ENCODE data around the gene GRB10.

Gene GRB10

DNA sequence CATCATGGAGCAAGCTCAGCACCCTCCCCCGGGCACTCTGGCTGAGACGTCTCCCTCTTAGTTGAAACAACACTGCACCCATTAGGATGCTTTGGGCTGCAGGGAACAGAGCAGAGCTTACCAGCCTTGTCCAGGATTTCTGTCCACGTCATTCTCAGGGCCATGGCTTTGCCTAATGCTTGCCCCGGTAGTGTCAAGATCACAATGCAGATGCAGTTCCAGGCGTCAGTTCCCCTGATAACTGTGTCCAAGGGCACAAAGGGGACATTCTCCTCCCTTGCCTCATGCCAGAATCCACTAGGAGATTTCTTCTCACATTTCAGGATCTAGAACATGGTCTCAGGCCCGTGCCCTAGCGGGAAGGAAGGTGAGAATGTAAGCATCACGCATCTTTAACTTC lies 17.2 kb upstream of the GRB10 start:
- DNase-seq (ENCODE audit: insufficient read length): no peak
- TF ChIP-seq POLR2AphosphoS5 (IDR thresholded peaks at IDR 0.05; ENCODE audit: low read depth, low read length) (no peak), POLR2A (IDR thresholded peaks at IDR 0.05; ENCODE audit: low read depth, low read length) (no peak), TAF1 (IDR thresholded peaks at IDR 0.05; ENCODE audit: borderline replicate concordance, low read depth, low read length) (no peak)
- FAIRE-seq: no peak

GRCh38 chr7:50798126-50798525 lies 15.4 kb upstream of the GRB10 start:
- DNase-seq (ENCODE audit: insufficient read length) (no peak), FAIRE-seq (no peak)
- TF ChIP-seq POLR2A (IDR thresholded peaks at IDR 0.05; ENCODE audit: low read depth, low read length): no peak
- TF ChIP-seq POLR2AphosphoS5 (IDR thresholded peaks at IDR 0.05; ENCODE audit: low read depth, low read length): no peak
- TF ChIP-seq TAF1 (IDR thresholded peaks at IDR 0.05; ENCODE audit: borderline replicate concordance, low read depth, low read length): no peak

GRCh38 chr7:50795831-50796230 lies 13.1 kb upstream of the GRB10 start:
- DNase-seq (ENCODE audit: insufficient read length) (no peak), FAIRE-seq (no peak)
- TF ChIP-seq POLR2AphosphoS5 (IDR thresholded peaks at IDR 0.05; ENCODE audit: low read depth, low read length) (no peak), TAF1 (IDR thresholded peaks at IDR 0.05; ENCODE audit: borderline replicate concordance, low read depth, low read length) (no peak), POLR2A (IDR thresholded peaks at IDR 0.05; ENCODE audit: low read depth, low read length) (no peak)

DNA sequence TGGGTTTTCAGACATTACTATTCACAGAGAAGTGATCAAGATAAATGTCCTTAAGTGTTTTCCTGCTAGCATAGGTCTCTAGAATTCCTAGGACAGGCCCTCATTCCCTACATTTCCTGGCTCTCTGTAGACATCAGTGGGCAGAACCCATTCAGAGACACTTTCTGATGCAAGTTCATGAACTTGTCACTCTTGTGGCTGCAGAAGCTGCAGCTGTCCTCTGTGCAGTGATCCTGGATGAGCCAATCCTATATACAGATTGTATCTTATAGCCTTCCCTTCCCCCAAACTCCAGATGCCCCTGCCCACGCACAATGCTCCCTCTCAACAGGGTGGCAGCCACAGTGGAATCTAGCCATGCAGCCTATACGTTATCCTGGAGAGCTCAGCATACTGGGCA lies 12.6 kb upstream of the GRB10 start:
- TF ChIP-seq POLR2A (IDR thresholded peaks at IDR 0.05; ENCODE audit: low read depth, low read length) (no peak), POLR2AphosphoS5 (IDR thresholded peaks at IDR 0.05; ENCODE audit: low read depth, low read length) (no peak)
- no peak for FAIRE-seq
- no peak for DNase-seq (ENCODE audit: insufficient read length)

DNA sequence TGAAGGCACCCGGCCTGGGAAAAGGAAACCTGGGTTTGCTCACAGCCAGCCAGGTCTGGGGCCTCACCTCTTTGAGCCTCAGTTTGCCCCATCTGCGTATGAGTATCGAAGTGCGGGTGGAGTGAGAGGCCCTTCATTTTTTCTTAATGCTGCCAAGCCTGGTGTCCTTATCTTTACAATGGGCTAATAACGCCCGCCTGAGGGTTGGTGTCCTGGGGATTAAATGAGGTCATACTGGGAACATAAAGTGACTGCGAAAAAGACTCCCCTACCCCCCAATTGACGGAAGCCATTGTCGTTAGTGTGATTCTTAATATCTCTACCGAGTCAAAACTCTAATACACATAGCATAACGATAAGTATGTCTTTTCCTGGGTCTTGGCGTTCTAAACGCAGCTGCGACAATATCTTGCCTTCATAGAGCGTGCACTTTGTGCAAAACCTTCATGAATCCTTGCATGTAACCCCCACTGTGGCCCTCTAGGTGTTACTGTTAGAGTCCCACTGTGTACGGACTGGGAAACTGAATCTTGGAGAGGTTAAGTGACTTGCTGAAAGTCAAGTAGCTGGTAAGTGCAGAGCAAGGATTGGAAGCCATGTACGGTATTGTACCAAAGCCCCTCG lies 11.4 kb upstream of the GRB10 start:
- TF ChIP-seq TAF1 (IDR thresholded peaks at IDR 0.05; ENCODE audit: borderline replicate concordance, low read depth, low read length) (no peak), POLR2AphosphoS5 (IDR thresholded peaks at IDR 0.05; ENCODE audit: low read depth, low read length) (no peak), POLR2A (IDR thresholded peaks at IDR 0.05; ENCODE audit: low read depth, low read length) (no peak)
- DNase-seq (ENCODE audit: insufficient read length): no peak
- no peak for FAIRE-seq

- no peak for DNase-seq (ENCODE audit: insufficient read length)
- FAIRE-seq: no peak
- TF ChIP-seq POLR2AphosphoS5 (IDR thresholded peaks at IDR 0.05; ENCODE audit: low read depth, low read length) (no peak), TAF1 (IDR thresholded peaks at IDR 0.05; ENCODE audit: borderline replicate concordance, low read depth, low read length) (no peak), POLR2A (IDR thresholded peaks at IDR 0.05; ENCODE audit: low read depth, low read length) (no peak)
Measured at GRCh38 chr7:50793120-50793946, 10.6 kb upstream of the GRB10 start.

- no peak for DNase-seq (ENCODE audit: insufficient read length)
- FAIRE-seq: no peak
Measured at GRCh38 chr7:50792342-50793119, 9.8 kb upstream of the GRB10 start.

GRCh38 chr7:50791938-50792341 lies 9.2 kb upstream of the GRB10 start:
- no peak for DNase-seq (ENCODE audit: insufficient read length)
- no peak for FAIRE-seq
- no peak for TF ChIP-seq POLR2A (IDR thresholded peaks at IDR 0.05; ENCODE audit: low read depth, low read length)
- no peak for TF ChIP-seq POLR2AphosphoS5 (IDR thresholded peaks at IDR 0.05; ENCODE audit: low read depth, low read length)
- TF ChIP-seq TAF1 (IDR thresholded peaks at IDR 0.05; ENCODE audit: borderline replicate concordance, low read depth, low read length): no peak

More at GRCh38 chr7:50792342-50793119, 9.8 kb upstream of the GRB10 start:
- TF ChIP-seq POLR2AphosphoS5 (IDR thresholded peaks at IDR 0.05; ENCODE audit: low read depth, low read length) (no peak), POLR2A (IDR thresholded peaks at IDR 0.05; ENCODE audit: low read depth, low read length) (no peak), TAF1 (IDR thresholded peaks at IDR 0.05; ENCODE audit: borderline replicate concordance, low read depth, low read length) (no peak)

- FAIRE-seq: no peak
- no peak for DNase-seq (ENCODE audit: insufficient read length)
- TF ChIP-seq POLR2A (IDR thresholded peaks at IDR 0.05; ENCODE audit: low read depth, low read length) (no peak), TAF1 (IDR thresholded peaks at IDR 0.05; ENCODE audit: borderline replicate concordance, low read depth, low read length) (no peak), POLR2AphosphoS5 (IDR thresholded peaks at IDR 0.05; ENCODE audit: low read depth, low read length) (no peak)
Measured at GRCh38 chr7:50791363-50791937, 8.8 kb upstream of the GRB10 start.

DNA sequence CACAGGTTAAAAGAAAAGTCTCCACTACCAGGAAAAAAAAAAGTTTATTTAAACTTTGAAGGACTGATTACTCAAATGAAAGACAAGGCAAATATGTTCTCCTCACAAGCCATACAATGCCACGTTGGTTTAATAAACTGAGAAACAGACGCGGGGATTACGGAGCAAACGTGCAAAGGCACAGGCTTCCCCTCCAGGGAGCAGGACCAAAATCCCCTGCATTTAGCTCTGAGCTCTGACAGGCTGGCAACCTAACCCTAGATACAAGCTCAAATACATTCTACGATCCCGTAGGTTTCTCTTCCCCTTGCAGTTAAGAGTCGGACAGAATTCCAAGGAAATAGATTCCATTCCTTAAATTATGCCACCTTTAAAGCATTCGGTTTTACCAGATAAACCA lies 7.7 kb upstream of the GRB10 start:
- DNase-seq (ENCODE audit: insufficient read length) (no peak), FAIRE-seq (no peak)
- TF ChIP-seq POLR2A (IDR thresholded peaks at IDR 0.05; ENCODE audit: low read depth, low read length) (no peak), TAF1 (IDR thresholded peaks at IDR 0.05; ENCODE audit: borderline replicate concordance, low read depth, low read length) (no peak), POLR2AphosphoS5 (IDR thresholded peaks at IDR 0.05; ENCODE audit: low read depth, low read length) (no peak)

GRCh38 chr7:50788382-50788781 lies 5.7 kb upstream of the GRB10 start:
- TF ChIP-seq TAF1 (IDR thresholded peaks at IDR 0.05; ENCODE audit: borderline replicate concordance, low read depth, low read length) (no peak), POLR2A (IDR thresholded peaks at IDR 0.05; ENCODE audit: low read depth, low read length) (no peak), POLR2AphosphoS5 (IDR thresholded peaks at IDR 0.05; ENCODE audit: low read depth, low read length) (no peak)
- FAIRE-seq (no peak), DNase-seq (ENCODE audit: insufficient read length) (no peak)

Data from GM12892 (cell line).